ENCODE measurements around the gene TNFRSF14.
"Not testable (repeated sequence)": the region's sequence is repeated elsewhere in the genome, so short reads cannot be mapped to it uniquely, and the experiment has no call there.

TNFRSF14 gene

GRCh38 chr1:2552189-2552588 lies 4.0 kb upstream of the TNFRSF14 start:
- no peak for DNase-seq (ENCODE audit: insufficient read length, low spot score)
- no peak for FAIRE-seq

- not testable (repeated sequence) for FAIRE-seq; DNase-seq (ENCODE audit: insufficient read length, low spot score)
Measured at GRCh38 chr1:2553076-2553475, 3.1 kb upstream of the TNFRSF14 start.

- FAIRE-seq = no peak
- DNase-seq (ENCODE audit: insufficient read length, low spot score) = no peak
Measured at GRCh38 chr1:2553871-2554620, 2.1 kb upstream of the TNFRSF14 start.

- DNase-seq (ENCODE audit: insufficient read length, low spot score) = no peak
Measured at GRCh38 chr1:2554621-2555387, 1.4 kb upstream of the TNFRSF14 start.

GRCh38 chr1:2555634-2556276 lies 416 bp upstream of the TNFRSF14 start:
- FAIRE-seq = no peak
- DNase-seq (ENCODE audit: insufficient read length, low spot score) = no peak

More at GRCh38 chr1:2554621-2555387, 1.4 kb upstream of the TNFRSF14 start:
- FAIRE-seq = no peak

GRCh38 chr1:2556678-2557481 lies 709 bp downstream of the TNFRSF14 start:
- DNase-seq (ENCODE audit: insufficient read length, low spot score) (no peak), FAIRE-seq (no peak)

- no peak for FAIRE-seq
- DNase-seq (ENCODE audit: insufficient read length, low spot score) = no peak
Measured at GRCh38 chr1:2557482-2558400, 1.6 kb downstream of the TNFRSF14 start.

- DNase-seq (ENCODE audit: insufficient read length, low spot score) = no peak
- no peak for FAIRE-seq
Measured at GRCh38 chr1:2558420-2558819, 2.2 kb downstream of the TNFRSF14 start.

- DNase-seq (ENCODE audit: insufficient read length, low spot score) (no peak), FAIRE-seq (no peak)
Measured at GRCh38 chr1:2558861-2559260, 2.7 kb downstream of the TNFRSF14 start.

- DNase-seq (ENCODE audit: insufficient read length, low spot score) (no peak), FAIRE-seq (no peak)
Measured at GRCh38 chr1:2559509-2560298, 3.5 kb downstream of the TNFRSF14 start.

GRCh38 chr1:2560299-2561073 lies 4.3 kb downstream of the TNFRSF14 start:
- no peak for DNase-seq (ENCODE audit: insufficient read length, low spot score)
- FAIRE-seq = no peak

GRCh38 chr1:2561446-2561845 lies 5.3 kb downstream of the TNFRSF14 start:
- no peak for DNase-seq (ENCODE audit: insufficient read length, low spot score)
- FAIRE-seq = no peak

- no peak for FAIRE-seq
- DNase-seq (ENCODE audit: insufficient read length, low spot score) = no peak
Measured at GRCh38 chr1:2561898-2562895, 6.0 kb downstream of the TNFRSF14 start.

- DNase-seq (ENCODE audit: insufficient read length, low spot score) (no peak), FAIRE-seq (no peak)
Measured at GRCh38 chr1:2563205-2563604, 7.0 kb downstream of the TNFRSF14 start.

- DNase-seq (ENCODE audit: insufficient read length, low spot score) (no peak), FAIRE-seq (no peak)
Measured at GRCh38 chr1:2564006-2564814, 8.0 kb downstream of the TNFRSF14 start.

GRCh38 chr1:2564815-2565374 lies 8.7 kb downstream of the TNFRSF14 start:
- no peak for FAIRE-seq
- no peak for DNase-seq (ENCODE audit: insufficient read length, low spot score)
